Dendritic cell treated with granulocyte-macrophage colony-stimulating factor and Interleukin-4, amounts not matched to agents 40 ng/mL and 50 ng/mL, for 4 days (primary cell): Measurements from ENCODE around the gene QSOX2.

Experiments used
- H3K27ac Mint-ChIP-seq: one replicate; pipeline ENCODE4 v1.8.0; 2022; ENCODE audit warnings: mild to moderate bottlenecking, mixed read lengths
- H3K27me3 Mint-ChIP-seq: one replicate; pipeline ENCODE4 v1.8.0; 2022; ENCODE audit warnings: mild to moderate bottlenecking, mixed read lengths
- H3K36me3 Mint-ChIP-seq: one replicate; pipeline ENCODE4 v1.8.0; 2022; ENCODE audit warnings: low read depth, mixed read lengths
- H3K4me1 Mint-ChIP-seq: one replicate; pipeline ENCODE4 v1.8.0; 2022; ENCODE audit warnings: low read depth, mixed read lengths
- H3K4me3 Mint-ChIP-seq: one replicate; pipeline ENCODE4 v1.8.0; 2022; ENCODE audit warnings: mild to moderate bottlenecking, moderate library complexity, mixed read lengths
- H3K9me3 Mint-ChIP-seq: one replicate; pipeline ENCODE4 v1.8.0; 2022; ENCODE audit warnings: mixed read lengths
- intact Hi-C: fragments of 100-400 bp; cut with micrococcal nuclease; formaldehyde crosslinking; loops from one replicate; pipeline ENCODE4 v1.15.0; 2022

Gene QSOX2

DNA sequence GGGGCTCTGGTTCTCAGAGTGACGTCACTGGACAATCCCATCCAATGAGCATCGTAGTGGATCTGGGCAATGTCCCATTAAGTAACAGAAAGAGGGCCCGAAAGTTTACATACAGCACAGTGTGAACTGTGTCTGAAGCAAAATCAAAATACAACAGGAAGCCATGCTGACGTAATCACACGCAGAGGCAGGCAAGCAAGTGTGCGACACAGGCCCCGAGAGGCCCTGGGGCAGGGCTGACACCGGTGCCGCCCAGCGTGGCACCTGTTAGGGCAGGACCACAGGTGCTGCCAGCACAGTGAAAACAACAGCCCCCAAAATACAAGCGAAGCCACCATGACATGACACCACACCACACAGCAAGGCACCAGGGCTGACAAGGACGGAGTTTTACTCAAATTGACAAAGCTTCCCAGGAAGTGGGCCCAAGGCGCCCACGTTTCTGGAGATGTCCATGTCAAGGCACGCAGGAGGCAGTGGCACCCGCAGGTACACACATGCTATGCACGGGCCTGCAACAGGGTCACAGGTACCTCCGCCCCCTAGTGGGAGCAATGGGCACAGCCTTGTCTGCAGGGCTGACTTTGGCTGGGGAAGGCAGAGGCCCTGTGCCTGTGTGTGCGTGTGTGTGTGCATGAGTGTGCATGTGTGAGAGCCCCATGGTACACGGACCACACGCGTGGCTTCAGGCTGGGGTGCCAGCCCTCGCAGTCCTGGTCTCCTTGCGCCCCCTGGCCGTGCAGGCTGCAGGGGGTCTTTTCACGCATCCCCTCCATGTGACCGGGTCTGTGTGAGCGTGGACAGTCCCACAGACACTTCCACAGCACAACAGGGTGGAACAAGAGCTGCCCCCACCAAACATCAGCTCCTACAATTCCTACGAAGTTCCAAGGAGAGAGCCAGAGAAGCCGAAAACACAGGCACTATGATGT, 19.6 kb downstream of the QSOX2 start:
- no peak overlapping the region for H3K27ac Mint-ChIP-seq
- H3K27me3 Mint-ChIP-seq: no peaks in the 10 kb centered on the region
- peaks cover 14% of the 10 kb centered on the region for H3K4me1 Mint-ChIP-seq
- H3K4me3 Mint-ChIP-seq: no peak overlapping the region
- intact Hi-C loops: no loop called here
- H3K9me3 Mint-ChIP-seq: no peaks in the 10 kb centered on the region
- peaks cover 40% of the 10 kb centered on the region for H3K36me3 Mint-ChIP-seq

DNA sequence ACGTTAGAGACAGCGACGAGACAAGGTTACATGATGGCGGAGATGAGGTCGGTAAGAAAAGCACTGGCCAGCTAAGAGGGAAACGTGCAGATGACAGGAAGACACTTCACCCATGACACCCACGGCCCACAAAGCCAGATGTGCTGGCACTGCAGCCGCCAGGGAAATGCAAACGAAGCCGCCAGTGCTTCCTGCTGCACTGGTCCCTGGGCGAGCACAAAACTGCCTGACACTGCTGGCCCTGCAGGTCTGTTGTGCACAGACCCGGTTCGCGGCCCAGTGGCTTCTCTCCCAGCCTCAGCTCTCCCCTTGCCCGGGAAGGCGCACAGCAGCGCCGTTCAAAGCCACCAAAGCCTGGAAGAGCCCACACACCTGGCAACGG, 20.3 kb downstream of the QSOX2 start:
- intact Hi-C loops: no loop called here
- Mint-ChIP-seq H3K27ac (no peak overlapping the region), H3K9me3 (no peaks in the 10 kb centered on the region), H3K4me1 (peaks cover 14% of the 10 kb centered on the region), H3K27me3 (no peaks in the 10 kb centered on the region), H3K36me3 (peaks cover 47% of the 10 kb centered on the region), H3K4me3 (no peak overlapping the region)

DNA sequence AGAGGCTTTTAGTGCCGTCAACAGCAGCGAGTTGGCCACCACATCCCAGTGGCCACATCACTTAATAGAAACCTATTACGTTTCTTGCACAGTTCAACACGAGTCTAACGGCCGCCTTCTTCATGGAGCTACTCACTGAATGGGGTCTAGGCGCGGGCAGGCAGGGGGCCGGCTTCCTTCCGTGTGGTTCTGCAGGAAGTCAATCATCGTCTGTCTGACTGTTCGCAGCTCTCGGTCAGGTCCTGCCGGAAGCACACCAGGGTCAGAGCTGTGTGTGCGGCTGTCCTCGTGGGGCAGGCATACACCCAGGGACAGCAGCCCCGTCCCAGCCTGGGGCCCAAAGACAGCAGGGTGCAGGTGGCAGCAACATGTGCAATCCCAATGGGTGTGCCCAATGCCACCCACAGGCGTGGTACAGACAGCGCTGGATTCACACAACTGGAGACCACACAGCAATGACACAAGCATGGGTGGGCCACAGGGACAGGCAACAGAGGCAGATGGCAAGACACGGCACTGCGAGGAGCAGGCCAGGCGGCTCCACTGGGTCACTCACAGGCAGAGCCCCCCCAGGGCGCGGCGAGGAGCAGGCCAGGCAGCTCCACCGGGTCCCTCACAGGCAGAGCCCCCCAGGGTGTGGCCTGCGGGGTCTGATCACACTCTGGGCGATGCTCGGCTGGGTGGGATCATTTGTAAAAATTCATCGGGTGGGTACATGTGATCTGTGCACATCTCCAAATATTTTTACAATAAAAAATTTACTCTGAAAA, 21.6 kb downstream of the QSOX2 start:
- H3K4me1 Mint-ChIP-seq: peaks cover 14% of the 10 kb centered on the region
- H3K4me3 Mint-ChIP-seq: no peak overlapping the region
- H3K27ac Mint-ChIP-seq: no peak overlapping the region
- H3K9me3 Mint-ChIP-seq: no peaks in the 10 kb centered on the region
- H3K27me3 Mint-ChIP-seq: no peaks in the 10 kb centered on the region
- H3K36me3 Mint-ChIP-seq: peaks cover 55% of the 10 kb centered on the region
- intact Hi-C loops: no loop called here

DNA sequence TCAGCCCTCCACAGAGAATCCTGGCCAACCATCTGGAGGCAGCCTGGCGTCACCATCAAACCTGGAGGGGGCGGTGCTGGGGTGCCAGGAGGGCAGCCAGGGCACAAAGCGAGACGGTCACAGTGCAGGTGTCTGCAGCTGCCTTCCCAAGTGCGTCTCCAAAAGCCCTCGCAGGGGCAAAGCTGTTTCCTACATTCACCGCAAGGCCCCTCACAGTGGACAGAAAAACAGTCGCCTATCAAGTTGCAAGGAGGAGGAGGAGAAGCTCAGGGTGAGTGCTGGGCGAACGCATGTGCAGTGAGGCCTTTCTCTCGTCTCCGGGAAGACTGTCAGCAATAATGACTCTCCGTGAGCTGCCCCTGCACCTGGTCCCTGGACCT, 22.7 kb downstream of the QSOX2 start:
- H3K36me3 Mint-ChIP-seq: peaks cover 66% of the 10 kb centered on the region
- H3K4me1 Mint-ChIP-seq: peaks cover 6% of the 10 kb centered on the region
- intact Hi-C loops: no loop called here
- H3K27me3 Mint-ChIP-seq: no peaks in the 10 kb centered on the region
- H3K4me3 Mint-ChIP-seq: no peak overlapping the region
- no peak overlapping the region for H3K27ac Mint-ChIP-seq
- H3K9me3 Mint-ChIP-seq: no peaks in the 10 kb centered on the region

DNA sequence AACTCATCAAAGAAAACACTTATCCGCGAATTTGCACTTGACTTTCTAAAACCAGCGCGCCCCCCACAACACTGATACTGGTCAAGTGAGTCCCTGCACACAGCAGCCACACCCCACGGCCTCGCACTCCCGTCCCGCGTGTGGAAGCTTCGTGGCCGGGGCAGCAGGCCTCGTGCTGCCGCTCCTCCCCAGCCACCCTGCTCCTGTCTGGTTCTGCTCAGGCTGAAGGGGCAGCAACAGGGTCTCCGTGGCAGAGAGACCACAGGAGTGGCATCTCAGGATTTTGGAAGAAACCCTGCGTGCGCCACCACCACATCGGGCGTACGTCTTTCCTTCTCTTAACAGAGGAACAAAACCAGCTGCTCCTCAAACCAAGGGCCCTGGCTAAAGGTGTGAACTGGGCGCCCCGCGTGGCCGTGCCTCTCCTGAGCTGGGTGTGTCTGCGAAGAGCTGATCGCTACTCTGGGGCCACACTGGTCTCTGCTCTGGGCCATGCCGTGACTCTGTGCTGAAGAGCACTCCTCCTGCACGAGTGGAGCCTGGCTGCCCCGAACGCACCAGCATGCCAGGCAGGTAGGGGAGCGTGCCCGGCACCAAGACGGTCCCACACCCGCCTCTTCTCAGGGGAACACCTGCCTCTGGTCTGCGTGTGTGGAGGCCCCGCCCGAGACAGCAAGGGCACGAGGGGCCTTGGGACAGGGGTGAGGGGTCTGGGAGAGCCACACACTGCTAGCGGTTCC, 23.3 kb downstream of the QSOX2 start:
- Mint-ChIP-seq H3K4me3 (no peak overlapping the region), H3K4me1 (peaks cover 5% of the 10 kb centered on the region), H3K27me3 (no peaks in the 10 kb centered on the region), H3K27ac (no peak overlapping the region), H3K36me3 (peaks cover 68% of the 10 kb centered on the region), H3K9me3 (no peaks in the 10 kb centered on the region)
- intact Hi-C loops: no loop called here

DNA sequence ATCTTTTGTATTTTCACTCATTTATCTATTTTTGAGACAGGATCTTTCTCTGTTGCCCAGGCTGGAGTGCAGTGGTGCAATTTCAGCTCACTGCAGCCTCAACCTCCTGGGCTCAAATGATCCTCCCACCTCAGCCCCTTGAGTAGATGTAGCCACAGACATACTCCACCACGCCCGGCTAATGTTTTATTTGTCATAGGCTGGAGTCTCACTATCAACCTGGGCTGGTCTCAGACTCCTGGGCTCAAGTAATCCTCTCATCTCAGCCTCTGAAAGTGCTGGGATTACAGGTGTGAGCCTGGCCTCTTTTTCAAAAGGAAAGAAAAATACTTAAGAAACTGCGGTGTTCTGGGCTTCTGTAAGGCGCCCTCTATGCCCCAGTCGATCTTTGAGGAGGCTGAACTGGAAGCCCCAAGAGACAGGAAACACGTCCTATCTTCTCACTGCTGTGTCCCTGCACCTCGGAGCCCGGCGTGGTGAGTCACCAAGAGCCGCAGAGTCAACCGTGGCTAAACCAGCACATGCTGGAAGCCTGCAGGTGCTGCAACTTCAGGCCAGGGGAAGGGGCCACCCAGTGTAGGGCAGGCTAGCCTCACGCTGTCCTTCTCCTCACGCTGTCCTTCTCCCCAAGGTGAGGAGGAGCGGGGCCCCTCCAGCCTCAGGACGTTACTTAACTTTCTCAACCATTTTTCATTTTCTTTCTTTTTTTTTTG, 25.4 kb downstream of the QSOX2 start:
- Mint-ChIP-seq H3K27ac (no peak overlapping the region), H3K27me3 (no peaks in the 10 kb centered on the region), H3K4me3 (no peak overlapping the region), H3K9me3 (no peaks in the 10 kb centered on the region), H3K4me1 (no peaks in the 10 kb centered on the region), H3K36me3 (peaks cover 84% of the 10 kb centered on the region)
- intact Hi-C loops: no loop called here

DNA sequence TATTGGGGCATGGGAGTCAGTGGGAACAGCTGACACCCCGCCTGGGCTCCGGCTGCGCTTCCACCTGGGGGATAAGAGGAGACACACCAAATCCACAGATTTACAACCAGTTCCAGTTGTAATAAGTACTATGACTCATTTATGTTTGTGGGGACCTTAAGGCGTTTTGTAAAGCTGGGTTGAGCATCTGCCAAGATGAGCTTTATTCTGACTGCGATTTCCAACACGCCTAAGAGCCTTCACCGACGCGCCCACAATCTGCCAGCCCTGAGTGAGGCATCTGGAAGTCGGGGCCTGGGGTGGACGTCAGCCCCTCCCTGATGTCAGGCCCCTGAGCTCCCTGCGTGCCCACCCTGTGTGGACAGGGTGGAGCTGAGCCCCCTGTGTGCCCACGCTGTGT, 26.3 kb downstream of the QSOX2 start:
- H3K4me3 Mint-ChIP-seq: no peak overlapping the region
- H3K4me1 Mint-ChIP-seq: no peaks in the 10 kb centered on the region
- no peak overlapping the region for H3K27ac Mint-ChIP-seq
- H3K27me3 Mint-ChIP-seq: no peaks in the 10 kb centered on the region
- H3K9me3 Mint-ChIP-seq: no peaks in the 10 kb centered on the region
- intact Hi-C loops: no loop called here
- H3K36me3 Mint-ChIP-seq: peaks cover 87% of the 10 kb centered on the region

DNA sequence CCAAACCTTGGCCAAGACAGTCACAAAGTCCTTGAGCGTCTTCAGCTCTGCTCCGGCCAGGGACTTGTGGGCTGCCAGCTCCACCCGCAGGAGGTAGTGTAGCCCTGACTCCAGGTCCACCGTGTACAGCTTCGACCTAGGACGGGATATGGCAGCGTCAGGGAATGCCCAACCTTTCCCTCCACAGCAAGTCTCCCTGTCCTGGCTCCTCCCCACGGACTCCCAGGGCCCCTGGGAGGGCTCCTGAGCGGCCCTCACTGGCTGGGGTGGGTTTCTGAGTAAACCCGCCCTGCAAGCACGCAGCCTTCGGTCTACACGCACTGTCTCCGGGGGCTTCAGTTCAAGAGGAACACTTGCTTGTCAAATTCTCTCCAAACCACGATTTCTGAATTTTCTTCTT, 26.9 kb downstream of the QSOX2 start:
- no peaks in the 10 kb centered on the region for H3K9me3 Mint-ChIP-seq
- no peak overlapping the region for H3K27ac Mint-ChIP-seq
- H3K36me3 Mint-ChIP-seq: peaks cover 87% of the 10 kb centered on the region
- no peaks in the 10 kb centered on the region for H3K27me3 Mint-ChIP-seq
- H3K4me1 Mint-ChIP-seq: no peaks in the 10 kb centered on the region
- intact Hi-C loops: no loop called here
- H3K4me3 Mint-ChIP-seq: no peak overlapping the region

DNA sequence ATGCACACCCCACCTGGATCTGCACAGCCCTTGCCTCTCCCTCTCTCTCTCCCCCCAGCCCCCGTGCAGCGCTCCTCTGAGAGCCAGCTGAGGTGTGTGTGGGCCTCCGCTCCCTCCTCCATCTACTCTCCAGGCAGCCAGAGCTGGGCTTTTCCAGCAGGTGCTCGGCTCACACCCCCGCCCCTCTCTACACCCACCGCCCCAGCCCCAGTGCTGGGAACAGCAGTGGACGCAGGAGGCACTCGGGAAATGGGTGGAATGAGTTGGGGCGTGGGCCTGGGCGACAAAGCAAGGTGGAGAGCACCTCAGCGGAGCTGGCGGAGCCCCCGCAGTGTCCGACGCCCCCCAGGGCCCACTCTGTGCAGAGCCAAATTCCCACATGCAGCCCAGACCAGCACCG, 27.3 kb downstream of the QSOX2 start:
- Mint-ChIP-seq H3K36me3 (peaks cover 87% of the 10 kb centered on the region), H3K4me1 (no peaks in the 10 kb centered on the region), H3K4me3 (no peak overlapping the region), H3K27ac (no peak overlapping the region), H3K9me3 (no peaks in the 10 kb centered on the region), H3K27me3 (no peaks in the 10 kb centered on the region)
- intact Hi-C loops: no loop called here

DNA sequence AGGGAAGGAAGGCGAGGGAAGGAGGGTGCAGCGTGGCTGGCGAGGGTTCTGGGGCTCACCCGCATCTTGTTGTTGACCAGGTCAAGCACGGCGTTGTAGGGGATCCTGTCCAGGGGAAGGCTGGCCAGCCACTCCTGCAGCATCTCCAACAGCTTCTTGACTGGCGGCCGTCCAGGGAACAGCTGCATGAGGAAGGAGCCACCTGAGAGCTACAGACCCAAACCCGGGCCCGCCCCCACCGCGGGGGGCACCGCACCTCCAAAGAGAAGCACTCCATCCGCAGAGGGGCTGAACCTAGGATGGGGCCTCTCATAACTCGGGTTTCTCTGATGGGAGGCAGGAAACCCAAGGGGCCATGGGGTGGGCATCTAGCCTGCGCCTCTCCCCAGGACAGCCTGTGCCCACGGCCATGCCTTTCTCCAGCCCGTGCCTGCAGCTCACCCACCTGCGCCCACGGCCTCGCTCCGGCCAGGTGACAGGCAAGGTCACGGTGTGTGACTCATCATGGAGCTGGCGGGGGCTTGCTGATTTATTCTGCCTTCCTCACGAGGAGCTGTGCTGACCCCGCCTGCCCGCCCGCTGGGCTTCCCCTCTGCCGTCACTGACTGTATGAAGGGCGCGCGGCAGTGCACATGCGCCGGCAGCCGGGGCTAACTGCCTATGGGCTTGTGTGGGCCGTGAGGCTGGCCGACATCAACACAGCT, 28.9 kb downstream of the QSOX2 start:
- H3K36me3 Mint-ChIP-seq: peaks cover 87% of the 10 kb centered on the region
- H3K4me3 Mint-ChIP-seq: no peak overlapping the region
- no peak overlapping the region for H3K27ac Mint-ChIP-seq
- no peaks in the 10 kb centered on the region for H3K27me3 Mint-ChIP-seq
- no peaks in the 10 kb centered on the region for H3K4me1 Mint-ChIP-seq
- no peaks in the 10 kb centered on the region for H3K9me3 Mint-ChIP-seq
- intact Hi-C loops: no loop called here

DNA sequence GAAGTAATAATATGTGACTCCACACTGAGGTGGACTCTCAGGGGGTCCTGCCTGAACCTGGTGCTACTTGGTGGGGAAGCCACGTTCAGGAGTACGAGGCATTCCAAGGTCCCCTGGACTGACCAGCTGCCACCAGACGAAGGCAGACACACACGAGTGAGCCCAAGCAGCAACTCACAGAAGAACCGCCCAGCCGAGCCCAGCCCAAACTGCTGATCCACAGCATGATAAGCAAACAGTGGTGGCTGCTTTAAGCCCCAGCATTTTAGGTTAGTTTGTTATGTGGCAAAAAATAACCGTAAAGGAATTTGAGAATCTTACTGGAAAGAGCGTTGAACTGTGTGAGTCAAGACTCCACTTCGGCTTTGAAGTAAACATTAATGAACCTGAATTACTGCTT, 31.9 kb downstream of the QSOX2 start:
- no peak overlapping the region for H3K27ac Mint-ChIP-seq
- H3K4me1 Mint-ChIP-seq: no peaks in the 10 kb centered on the region
- no peaks in the 10 kb centered on the region for H3K9me3 Mint-ChIP-seq
- H3K36me3 Mint-ChIP-seq: peaks cover 90% of the 10 kb centered on the region
- intact Hi-C loops: no loop called here
- H3K4me3 Mint-ChIP-seq: no peak overlapping the region
- H3K27me3 Mint-ChIP-seq: no peaks in the 10 kb centered on the region

DNA sequence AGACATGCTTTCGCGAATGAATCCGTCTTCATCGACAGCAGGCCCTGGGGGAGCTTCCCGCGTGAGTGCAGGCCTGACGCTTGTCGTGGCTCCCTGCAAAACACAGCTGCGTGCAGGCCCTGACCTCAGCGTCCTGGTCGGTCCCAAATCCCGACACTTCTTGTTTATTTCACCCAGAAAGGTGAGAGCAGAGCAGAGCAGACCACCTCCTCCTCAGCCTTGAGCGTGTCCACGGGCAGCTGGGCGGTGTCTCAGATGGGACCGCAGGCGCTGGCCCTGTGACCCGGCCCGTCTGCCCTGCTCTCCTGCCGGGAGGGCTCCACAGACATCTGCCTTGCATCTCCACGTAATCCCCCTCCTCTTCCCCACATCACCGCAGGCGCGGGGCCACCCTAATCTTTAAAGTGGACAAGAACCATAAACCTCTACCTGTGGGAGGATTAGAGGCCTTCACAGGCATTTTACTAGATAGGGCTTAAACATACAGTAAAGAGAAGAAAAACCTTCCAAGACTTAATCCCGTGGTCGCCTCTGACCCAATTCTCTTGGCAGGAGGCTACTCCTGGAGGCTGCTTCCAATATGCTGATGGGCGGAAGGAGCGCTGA, 33.2 kb downstream of the QSOX2 start:
- intact Hi-C loops: no loop called here
- H3K36me3 Mint-ChIP-seq: peaks cover 93% of the 10 kb centered on the region

More for the DNA sequence above, 33.2 kb downstream of the QSOX2 start:
- Mint-ChIP-seq H3K4me3 (no peak overlapping the region), H3K27ac (no peak overlapping the region), H3K9me3 (no peaks in the 10 kb centered on the region), H3K4me1 (no peaks in the 10 kb centered on the region), H3K27me3 (no peaks in the 10 kb centered on the region)
